HCT116 (cell line): ENCODE measurements around the gene LAMP5. TPM values are rescaled to one million over a fixed set of nuclear protein-coding genes. Genes with fewer than 3 reads are reported as not detected.

Experiments used
- ATAC-seq: fragments of 200-7000 bp; cut with Tn5 transposase; 2 replicates; pipeline ENCODE4 v1.9.1; 2020; ENCODE audit warnings: mild to moderate bottlenecking, moderate library complexity
- BruUV-seq: library from RNA; stranded (reverse); fragments of 400-500 nt; replicated peaks from 2 replicates; lab custom pipeline; 2021; lab: Mats Ljungman, UMichigan
- CTCF ChIA-PET: fragments of 300-600 bp; sonication (Branson Sonifier 250); formaldehyde crosslinking; loops from one replicate; lab custom pipeline; 2021; ENCODE audit warnings: antibody characterized with exemption; lab: Charles Lee
- POLR2A ChIA-PET: fragments of 300-600, 350-600 bp; sonication (Branson Sonifier 250); formaldehyde crosslinking; loops from one replicate; lab custom pipeline; 2021; ENCODE audit warnings: antibody characterized with exemption; lab: Charles Lee
- RAD21 ChIA-PET, 2 experiments: fragments of 300-600 bp; sonication (Branson Sonifier 250); formaldehyde crosslinking; loops; one replicate each; lab custom pipeline; 2023; ENCODE audit warnings: low total read pairs in 2 of 2; ENCODE audit not compliant: uncharacterized antibody in 2 of 2, unreplicated experiment in 2 of 2, low non-redundant PET in 1 of 2; lab: Charles Lee
- DNase-seq: peaks from one replicate; pipeline ENCODE4 v3.0.0-alpha.2; 2010; ENCODE audit warnings: low read depth, low spot score
- H2AFZ ChIP-seq: fragments of 200-600 bp; shearing (Covaris generic), sonication (generic); 2 replicates; pipeline ENCODE4 v1.6.1; 2017; ENCODE audit warnings: low read depth, mixed run types, mixed read lengths, antibody characterized with exemption, low read length; ENCODE audit not compliant: poor library complexity, severe bottlenecking
- H3K27ac ChIP-seq: 2 replicates; pipeline ENCODE4 v1.5.1; 2012; ENCODE audit warnings: low read depth, low read length
- H3K27me3 ChIP-seq: fragments of 200-600 bp; sonication (generic); 2 replicates; pipeline ENCODE4 v1.6.1; 2016; ENCODE audit warnings: mixed run types, low read length, mixed read lengths; ENCODE audit not compliant: insufficient read depth
- H3K36me3 ChIP-seq, 2 experiments: fragments of 200-500 bp in 1 of 2; fragments of 200-600 bp in 1 of 2; sonication (Bioruptor generic) in 1 of 2; sonication (generic) in 1 of 2; 2 replicates each; pipeline versions ENCODE4 v1.5.1 to v1.6.1; 2014 to 2016; ENCODE audit warnings: low read length in 2 of 2, inconsistent platforms in 1 of 2, mixed read lengths in 1 of 2, mixed run types in 1 of 2; ENCODE audit not compliant: insufficient read depth in 2 of 2, control insufficient read depth in 1 of 2
- H3K4me1 ChIP-seq, 2 experiments: fragments of 200-600 bp in 1 of 2; sonication (generic) in 1 of 2; 2 replicates each; pipeline versions ENCODE4 v1.5.1 to v1.6.1; 2012 to 2017; ENCODE audit warnings: low read length in 2 of 2, inconsistent platforms in 1 of 2, mild to moderate bottlenecking in 1 of 2, mixed read lengths in 1 of 2, mixed run types in 1 of 2, moderate library complexity in 1 of 2; ENCODE audit not compliant: insufficient read depth in 2 of 2, control insufficient read depth in 1 of 2
- H3K4me2 ChIP-seq: fragments of 200-600 bp; sonication (generic); 2 replicates; pipeline ENCODE4 v1.6.1; 2017; ENCODE audit warnings: mixed run types, low read length, mixed read lengths
- H3K4me3 ChIP-seq, 2 experiments: fragments of 200-600 bp in 1 of 2; sonication (generic) in 1 of 2; replicated peaks in 1 of 2; 2 replicates each; pipeline ENCODE4 v1.5.1; 2011 to 2016; ENCODE audit warnings: low read length in 2 of 2, control low read depth in 1 of 2, low read depth in 1 of 2, mild to moderate bottlenecking in 1 of 2, mixed read lengths in 1 of 2, mixed run types in 1 of 2
- H3K79me2 ChIP-seq: fragments of 200-600 bp; sonication (generic); 2 replicates; pipeline ENCODE4 v1.6.1; 2017; ENCODE audit warnings: mild to moderate bottlenecking, mixed run types, low read length, moderate library complexity, mixed read lengths; ENCODE audit not compliant: insufficient read depth
- H3K9ac ChIP-seq: fragments of 200-600 bp; sonication (generic); 2 replicates; pipeline ENCODE4 v1.6.1; 2016; ENCODE audit warnings: low read length, mixed read lengths
- H3K9me2 ChIP-seq: fragments of 200-600 bp; sonication (generic), shearing (Covaris generic); 2 replicates; pipeline ENCODE4 v1.6.1; 2017; ENCODE audit warnings: mixed run types, mild to moderate bottlenecking, moderate library complexity; ENCODE audit not compliant: insufficient read depth
- H3K9me3 ChIP-seq, 2 experiments: fragments of 200-500 bp in 1 of 2; fragments of 200-600 bp in 1 of 2; sonication (Bioruptor generic) in 1 of 2; sonication (generic) in 1 of 2; 2 replicates each; pipeline ENCODE4 v1.6.1; 2014 to 2017; ENCODE audit warnings: low read length in 2 of 2, mixed read lengths in 2 of 2, inconsistent platforms in 1 of 2, low read depth in 1 of 2, mild to moderate bottlenecking in 1 of 2, mixed run types in 1 of 2, moderate library complexity in 1 of 2; ENCODE audit not compliant: control insufficient read depth in 1 of 2, insufficient read depth in 1 of 2
- H4K20me1 ChIP-seq: fragments of 200-600 bp; sonication (generic), shearing (Covaris generic); 2 replicates; pipeline ENCODE4 v1.6.1; 2017; ENCODE audit warnings: mixed run types, mild to moderate bottlenecking, moderate library complexity; ENCODE audit not compliant: insufficient read depth
- ATF3 ChIP-seq: IDR thresholded peaks from 2 replicates; pipeline ENCODE4 v1.6.1; 2012
- CBX3 ChIP-seq: IDR thresholded peaks from 2 replicates; pipeline ENCODE4 v1.6.1; 2012; ENCODE audit warnings: low read depth
- CEBPB ChIP-seq: IDR thresholded peaks from 2 replicates; pipeline ENCODE4 v1.6.1; 2012; ENCODE audit warnings: low read depth
- CTCF ChIP-seq, 3 experiments: fragments of 200-600 bp in 1 of 3; sonication (generic) in 1 of 3; IDR thresholded peaks in 2 of 3; conservative IDR thresholded peaks in 1 of 3; 2 replicates each; pipeline ENCODE4 v1.5.1; 2012 to 2017; ENCODE audit warnings: low read depth in 2 of 3, low read length in 2 of 3, antibody characterized with exemption in 1 of 3, borderline replicate concordance in 1 of 3, control low read depth in 1 of 3, mild to moderate bottlenecking in 1 of 3, mixed read lengths in 1 of 3, mixed run types in 1 of 3, moderate library complexity in 1 of 3; ENCODE audit not compliant: insufficient read depth in 1 of 3
- EGR1 ChIP-seq: IDR thresholded peaks from 2 replicates; pipeline ENCODE4 v1.6.1; 2012; ENCODE audit warnings: low read depth
- EZH2phosphoT487 ChIP-seq: fragments of 200-600 bp; IDR thresholded peaks from 2 replicates; pipeline ENCODE4 v1.6.1; 2018; ENCODE audit warnings: antibody characterized with exemption, borderline replicate concordance
- FOSL1 ChIP-seq: IDR thresholded peaks from 2 replicates; pipeline ENCODE4 v1.6.1; 2012; ENCODE audit warnings: low read depth
- JUND ChIP-seq: IDR thresholded peaks from 2 replicates; pipeline ENCODE4 v1.6.1; 2012
- MAX ChIP-seq: IDR thresholded peaks from 2 replicates; pipeline ENCODE4 v1.6.1; 2012
- POLR2A ChIP-seq: IDR thresholded peaks from 2 replicates; pipeline ENCODE4 v1.7.0; 2011; ENCODE audit warnings: borderline replicate concordance; ENCODE audit not compliant: insufficient read depth, insufficient read length; ENCODE audit errors: extremely low read depth
- POLR2AphosphoS5 ChIP-seq: IDR thresholded peaks from 2 replicates; pipeline ENCODE4 v1.6.1; 2011; ENCODE audit warnings: mild to moderate bottlenecking, low read depth, low read length, moderate library complexity
- RAD21 ChIP-seq: IDR thresholded peaks from 2 replicates; pipeline ENCODE4 v1.6.1; 2012; ENCODE audit warnings: low read depth, mild to moderate bottlenecking
- SP1 ChIP-seq: IDR thresholded peaks from 2 replicates; pipeline ENCODE4 v1.6.1; 2012; ENCODE audit warnings: low read depth
- SRF ChIP-seq: IDR thresholded peaks from 2 replicates; pipeline ENCODE4 v1.6.1; 2012; ENCODE audit warnings: low read depth
- ZBTB33 ChIP-seq: IDR thresholded peaks from 2 replicates; pipeline ENCODE4 v1.6.1; 2011; ENCODE audit warnings: mild to moderate bottlenecking, low read length, moderate library complexity; ENCODE audit not compliant: insufficient replicate concordance; ENCODE audit errors: extremely low read depth
- ZNF274 ChIP-seq: fragments of 200-500 bp; sonication (Bioruptor generic); IDR thresholded peaks from 2 replicates; pipeline ENCODE4 v1.6.1; 2014; ENCODE audit warnings: mild to moderate bottlenecking, low read depth, low read length, inconsistent platforms
- intact Hi-C: fragments of 100-400 bp; cut with micrococcal nuclease; formaldehyde crosslinking; loops from 2 replicates; pipeline ENCODE4 v1.10.0; 2022
- total RNA-seq: library from RNA; stranded (reverse); gene quantifications from one replicate; pipeline ENCODE4 v1.2.1, GENCODE V29; 2021; ENCODE audit not compliant: unreplicated experiment

The LAMP5 gene
- total RNA-seq, 1 experiment from 2014 or later = not detected

- CTCF ChIA-PET = no interaction called here
- Histone ChIP-seq H3K4me3 (no peak overlapping the region), H3K9ac (no peak overlapping the region), H4K20me1 (no peaks in the 10 kb centered on the region), H3K9me2 (no peaks in the 10 kb centered on the region), H3K4me1 (no peaks in the 10 kb centered on the region)
- intact Hi-C loops = no loop called here
- DNase-seq = no peak
- POLR2A ChIA-PET = no interaction called here
- BruUV-seq = no TSS peak
- TF ChIP-seq POLR2A = no peak
- TF ChIP-seq MAX = no peak
- no peak for TF ChIP-seq EGR1
- no peak for TF ChIP-seq SRF
- TF ChIP-seq, all 23 proteins: peak for 0
- no peaks in the 10 kb centered on the region for H3K9me3 ChIP-seq
- H3K79me2 ChIP-seq = no peaks in the 10 kb centered on the region
- H3K36me3 ChIP-seq = no peaks in the 10 kb centered on the region
- no peak overlapping the region for H3K27ac ChIP-seq
- no peak for ATAC-seq
- RAD21 ChIA-PET = no interaction called here
- no peak overlapping the region for H3K4me2 ChIP-seq
- H3K27me3 ChIP-seq = peaks cover 29% of the 10 kb centered on the region; the same call in 1 of the 2 replicates
- no peak overlapping the region for H2AFZ ChIP-seq
Measured at GRCh38 chr20:9573335-9574151, 59.2 kb downstream of the LAMP5 start.

- BruUV-seq = no TSS peak
- TF ChIP-seq POLR2A (no peak), CTCF (IDR thresholded peaks at IDR 0.05 in 2 of 3, conservative IDR thresholded peaks at IDR 0.05 in 1 of 3; ENCODE audit: borderline replicate concordance in 1 of 3, insufficient read depth in 1 of 3, low read depth in 2 of 3, low read length in 2 of 3) (no peak), SRF (no peak), EZH2phosphoT487 (no peak), ZBTB33 (no peak), POLR2AphosphoS5 (no peak), JUND (no peak), RAD21 (no peak), SP1 (no peak), FOSL1 (no peak), ATF3 (no peak), CBX3 (no peak), CEBPB (no peak), ZNF274 (no peak)
- intact Hi-C loops = no loop called here
- Histone ChIP-seq H3K4me3 (no peak overlapping the region), H3K79me2 (no peaks in the 10 kb centered on the region), H3K27me3 (peaks cover 29% of the 10 kb centered on the region; the same call in 1 of the 2 replicates), H3K9ac (no peak overlapping the region), H3K4me2 (no peak overlapping the region), H4K20me1 (no peaks in the 10 kb centered on the region), H3K9me2 (no peaks in the 10 kb centered on the region), H3K9me3 (no peaks in the 10 kb centered on the region), H2AFZ (no peak overlapping the region), H3K4me1 (no peaks in the 10 kb centered on the region), H3K36me3 (no peaks in the 10 kb centered on the region), H3K27ac (no peak overlapping the region)
- RAD21 ChIA-PET = no interaction called here
- ATAC-seq (no peak), DNase-seq (no peak)
- CTCF ChIA-PET = no interaction called here
- POLR2A ChIA-PET = no interaction called here
Measured at GRCh38 chr20:9574181-9574580, 59.8 kb downstream of the LAMP5 start.
